Fibroblast of lung (primary cell): ENCODE measurements around the gene KATNA1.

ENCODE experiments used
- CTCF ChIP-seq, 2 donors: IDR thresholded peaks in 1 of 2; conservative IDR thresholded peaks in 1 of 2; 1 replicate in 1 of 2; 2 replicates in 1 of 2; pipeline ENCODE4 v1.5.1; 2011 to 2012; ENCODE audit warnings: low read length in 2 of 2, control low read depth in 1 of 2, inconsistent platforms in 1 of 2, low read depth in 1 of 2, mild to moderate bottlenecking in 1 of 2
- EZH2 ChIP-seq: IDR thresholded peaks from 2 replicates; pipeline ENCODE4 v1.5.1; 2012; ENCODE audit warnings: low read length, control low read depth, mild to moderate bottlenecking; ENCODE audit errors: missing control alignments

GRCh38 chr6:149634315-149634714 is 14.2 kb downstream of the KATNA1 start:
- TF ChIP-seq CTCF (conservative IDR thresholded peaks at IDR 0.05 in 1 of 2, IDR thresholded peaks at IDR 0.05 in 1 of 2; ENCODE audit: low read depth in 1 of 2, low read length in 2 of 2) (no peak), EZH2 (no peak)
